ENCODE results near the gene POLR3GL.

POLR3GL gene

GRCh38 chr1:146001709-146002108, 37.2 kb downstream of the POLR3GL start:
- Histone ChIP-seq H3K4ac (ENCODE audit: low read length) (no peak overlapping the region), H3K14ac (ENCODE audit: low read length) (no peak overlapping the region), H3K9me3 (replicated peaks in 1 of 2; ENCODE audit: control insufficient read depth in 2 of 2, insufficient read depth in 1 of 2, low read depth in 1 of 2, low read length in 2 of 2) (no peaks in the 10 kb centered on the region), H2AK5ac (ENCODE audit: low read depth, low read length) (no peak overlapping the region), H4K91ac (ENCODE audit: low read depth, low read length, poor library complexity) (no peak overlapping the region), H2BK120ac (ENCODE audit: low read depth, low read length) (no peak overlapping the region), H4K8ac (ENCODE audit: low read depth, low read length) (no peak overlapping the region), H2BK5ac (ENCODE audit: low read length) (no peak overlapping the region), H2AFZ (ENCODE audit: low read length) (no peak overlapping the region), H3K36me3 (replicated peaks in 1 of 2; ENCODE audit: control insufficient read depth in 2 of 2, insufficient read depth in 2 of 2, low read length in 2 of 2) (no peaks in the 10 kb centered on the region), H3K27me3 (ENCODE audit: control insufficient read depth in 3 of 3, insufficient read depth in 3 of 3, low read depth in 1 of 3, low read length in 3 of 3) (no peaks in the 10 kb centered on the region), H3K4me2 (ENCODE audit: insufficient read depth, low read length, poor library complexity, severe bottlenecking) (no peak overlapping the region), H2BK12ac (ENCODE audit: low read length) (no peak overlapping the region), H3K4me1 (ENCODE audit: control insufficient read depth in 2 of 2, insufficient read depth in 1 of 2, low read depth in 1 of 2, low read length in 2 of 2) (peaks cover 6 to 10% of the 10 kb centered on the region in 2 donors), H2BK15ac (ENCODE audit: low read length) (no peak overlapping the region), H3K27ac (replicated peaks; ENCODE audit: low read length) (no peak overlapping the region), H3K9ac (ENCODE audit: low read depth, low read length, poor library complexity) (no peak overlapping the region), H3K18ac (ENCODE audit: low read length) (no peak overlapping the region), H3K23ac (ENCODE audit: low read depth, low read length, poor library complexity) (no peak overlapping the region), H3K4me3 (ENCODE audit: low read length in 2 of 2) (no peak overlapping the region), H3K79me1 (ENCODE audit: low read depth, low read length) (no peaks in the 10 kb centered on the region)
- no peak for DNase-seq (ENCODE audit: low spot score)
- no CpG with 5 or more reads among the region's 2 CpGs for WGBS, 2 donors (ENCODE audit: extremely low coverage in 2 of 2, insufficient read length in 2 of 2, insufficient replicate concordance in 1 of 2)

GRCh38 chr1:146007489-146008133, 43.1 kb downstream of the POLR3GL start:
- Histone ChIP-seq H3K27me3 (ENCODE audit: control insufficient read depth in 3 of 3, insufficient read depth in 3 of 3, low read depth in 1 of 3, low read length in 3 of 3) (no peaks in the 10 kb centered on the region), H2BK120ac (ENCODE audit: low read depth, low read length) (no peak overlapping the region), H3K4me3 (ENCODE audit: low read length in 2 of 2) (no peak overlapping the region), H3K79me1 (ENCODE audit: low read depth, low read length) (no peaks in the 10 kb centered on the region), H3K9me3 (replicated peaks in 1 of 2; ENCODE audit: control insufficient read depth in 2 of 2, insufficient read depth in 1 of 2, low read depth in 1 of 2, low read length in 2 of 2) (no peaks in the 10 kb centered on the region), H3K14ac (ENCODE audit: low read length) (no peak overlapping the region), H3K27ac (replicated peaks; ENCODE audit: low read length) (no peak overlapping the region), H3K4ac (ENCODE audit: low read length) (no peak overlapping the region), H4K91ac (ENCODE audit: low read depth, low read length, poor library complexity) (no peak overlapping the region), H3K18ac (ENCODE audit: low read length) (no peak overlapping the region), H2BK5ac (ENCODE audit: low read length) (no peak overlapping the region), H2BK15ac (ENCODE audit: low read length) (no peak overlapping the region), H3K9ac (ENCODE audit: low read depth, low read length, poor library complexity) (no peak overlapping the region), H3K23ac (ENCODE audit: low read depth, low read length, poor library complexity) (no peak overlapping the region), H3K4me1 (ENCODE audit: control insufficient read depth in 2 of 2, insufficient read depth in 1 of 2, low read depth in 1 of 2, low read length in 2 of 2) (no peaks in the 10 kb centered on the region), H4K8ac (ENCODE audit: low read depth, low read length) (no peak overlapping the region), H2AFZ (ENCODE audit: low read length) (no peak overlapping the region), H2AK5ac (ENCODE audit: low read depth, low read length) (no peak overlapping the region), H3K36me3 (replicated peaks in 1 of 2; ENCODE audit: control insufficient read depth in 2 of 2, insufficient read depth in 2 of 2, low read length in 2 of 2) (no peaks in the 10 kb centered on the region), H3K4me2 (ENCODE audit: insufficient read depth, low read length, poor library complexity, severe bottlenecking) (no peak overlapping the region), H2BK12ac (ENCODE audit: low read length) (no peak overlapping the region)
- no peak for DNase-seq (ENCODE audit: low spot score)
- WGBS, 2 donors (ENCODE audit: extremely low coverage in 2 of 2, insufficient read length in 2 of 2, insufficient replicate concordance in 1 of 2), result no CpG with 5 or more reads among the region's 8 CpGs

GRCh38 chr1:146010126-146010738, 45.7 kb downstream of the POLR3GL start:
- Histone ChIP-seq H2AK5ac (ENCODE audit: low read depth, low read length) (no peak overlapping the region), H2BK120ac (ENCODE audit: low read depth, low read length) (no peak overlapping the region)

GRCh38 chr1:146012703-146013558, 48.4 kb downstream of the POLR3GL start:
- no peaks in the 10 kb centered on the region for H3K79me1 ChIP-seq (ENCODE audit: low read depth, low read length)
- no peak overlapping the region for H2BK15ac ChIP-seq (ENCODE audit: low read length)
- no peak overlapping the region for H3K4ac ChIP-seq (ENCODE audit: low read length)
- H3K18ac ChIP-seq (ENCODE audit: low read length), result no peak overlapping the region
- H3K9ac ChIP-seq (ENCODE audit: low read depth, low read length, poor library complexity), result no peak overlapping the region
- H4K91ac ChIP-seq (ENCODE audit: low read depth, low read length, poor library complexity), result no peak overlapping the region
- H2AFZ ChIP-seq (ENCODE audit: low read length), result peak overlapping the region; percentile 35
- DNase-seq (ENCODE audit: low spot score), result peak; percentile 56
- no peak overlapping the region for H3K4me3 ChIP-seq (ENCODE audit: low read length in 2 of 2)
- H3K23ac ChIP-seq (ENCODE audit: low read depth, low read length, poor library complexity), result no peak overlapping the region
- H3K27ac ChIP-seq (replicated peaks; ENCODE audit: low read length), result no peak overlapping the region
- peaks cover 0 to 27% (median 2%) of the 10 kb centered on the region in 3 experiments for H3K27me3 ChIP-seq (ENCODE audit: control insufficient read depth in 3 of 3, insufficient read depth in 3 of 3, low read depth in 1 of 3, low read length in 3 of 3)
- no peaks in the 10 kb centered on the region for H3K4me1 ChIP-seq (ENCODE audit: control insufficient read depth in 2 of 2, insufficient read depth in 1 of 2, low read depth in 1 of 2, low read length in 2 of 2)
- no peak overlapping the region for H3K4me2 ChIP-seq (ENCODE audit: insufficient read depth, low read length, poor library complexity, severe bottlenecking)
- no peaks in the 10 kb centered on the region for H3K36me3 ChIP-seq (replicated peaks in 1 of 2; ENCODE audit: control insufficient read depth in 2 of 2, insufficient read depth in 2 of 2, low read length in 2 of 2)
- whole genome bisulfite sequencing, 2 donors (ENCODE audit: extremely low coverage in 2 of 2, insufficient read length in 2 of 2, insufficient replicate concordance in 1 of 2), result no CpG with 5 or more reads among the region's 4 CpGs
- H3K14ac ChIP-seq (ENCODE audit: low read length), result no peak overlapping the region
- H2BK5ac ChIP-seq (ENCODE audit: low read length), result no peak overlapping the region
- no peak overlapping the region for H2AK5ac ChIP-seq (ENCODE audit: low read depth, low read length)
- no peak overlapping the region for H2BK12ac ChIP-seq (ENCODE audit: low read length)
- H4K8ac ChIP-seq (ENCODE audit: low read depth, low read length), result no peak overlapping the region
- H3K9me3 ChIP-seq (replicated peaks in 1 of 2; ENCODE audit: control insufficient read depth in 2 of 2, insufficient read depth in 1 of 2, low read depth in 1 of 2, low read length in 2 of 2), result peaks cover 0 to under 1% of the 10 kb centered on the region in 2 donors
- H2BK120ac ChIP-seq (ENCODE audit: low read depth, low read length), result no peak overlapping the region

More at GRCh38 chr1:146010126-146010738, 45.7 kb downstream of the POLR3GL start:
- no peak for DNase-seq (ENCODE audit: low spot score)
- Histone ChIP-seq H2BK12ac (ENCODE audit: low read length) (no peak overlapping the region), H3K23ac (ENCODE audit: low read depth, low read length, poor library complexity) (no peak overlapping the region), H3K4me2 (ENCODE audit: insufficient read depth, low read length, poor library complexity, severe bottlenecking) (no peak overlapping the region), H3K27ac (replicated peaks; ENCODE audit: low read length) (no peak overlapping the region), H4K91ac (ENCODE audit: low read depth, low read length, poor library complexity) (no peak overlapping the region), H3K4ac (ENCODE audit: low read length) (no peak overlapping the region), H2AFZ (ENCODE audit: low read length) (no peak overlapping the region), H3K9me3 (replicated peaks in 1 of 2; ENCODE audit: control insufficient read depth in 2 of 2, insufficient read depth in 1 of 2, low read depth in 1 of 2, low read length in 2 of 2) (no peaks in the 10 kb centered on the region), H3K27me3 (ENCODE audit: control insufficient read depth in 3 of 3, insufficient read depth in 3 of 3, low read depth in 1 of 3, low read length in 3 of 3) (peaks cover 0 to 5% (median 0%) of the 10 kb centered on the region in 3 experiments), H2BK5ac (ENCODE audit: low read length) (no peak overlapping the region), H3K79me1 (ENCODE audit: low read depth, low read length) (no peaks in the 10 kb centered on the region), H3K14ac (ENCODE audit: low read length) (no peak overlapping the region), H4K8ac (ENCODE audit: low read depth, low read length) (no peak overlapping the region), H2BK15ac (ENCODE audit: low read length) (no peak overlapping the region), H3K36me3 (replicated peaks in 1 of 2; ENCODE audit: control insufficient read depth in 2 of 2, insufficient read depth in 2 of 2, low read length in 2 of 2) (no peaks in the 10 kb centered on the region), H3K18ac (ENCODE audit: low read length) (no peak overlapping the region), H3K9ac (ENCODE audit: low read depth, low read length, poor library complexity) (no peak overlapping the region), H3K4me1 (ENCODE audit: control insufficient read depth in 2 of 2, insufficient read depth in 1 of 2, low read depth in 1 of 2, low read length in 2 of 2) (no peaks in the 10 kb centered on the region), H3K4me3 (ENCODE audit: low read length in 2 of 2) (no peak overlapping the region)
- no CpG with 5 or more reads among the region's 8 CpGs for WGBS, 2 donors (ENCODE audit: extremely low coverage in 2 of 2, insufficient read length in 2 of 2, insufficient replicate concordance in 1 of 2)

Measured in neuronal stem cell (in vitro differentiated cells).